ENCODE data around the gene OR6J1.
"Not testable (repeated sequence)": the region's sequence is repeated elsewhere in the genome, so short reads cannot be mapped to it uniquely, and the experiment has no call there.

Gene OR6J1

DNA sequence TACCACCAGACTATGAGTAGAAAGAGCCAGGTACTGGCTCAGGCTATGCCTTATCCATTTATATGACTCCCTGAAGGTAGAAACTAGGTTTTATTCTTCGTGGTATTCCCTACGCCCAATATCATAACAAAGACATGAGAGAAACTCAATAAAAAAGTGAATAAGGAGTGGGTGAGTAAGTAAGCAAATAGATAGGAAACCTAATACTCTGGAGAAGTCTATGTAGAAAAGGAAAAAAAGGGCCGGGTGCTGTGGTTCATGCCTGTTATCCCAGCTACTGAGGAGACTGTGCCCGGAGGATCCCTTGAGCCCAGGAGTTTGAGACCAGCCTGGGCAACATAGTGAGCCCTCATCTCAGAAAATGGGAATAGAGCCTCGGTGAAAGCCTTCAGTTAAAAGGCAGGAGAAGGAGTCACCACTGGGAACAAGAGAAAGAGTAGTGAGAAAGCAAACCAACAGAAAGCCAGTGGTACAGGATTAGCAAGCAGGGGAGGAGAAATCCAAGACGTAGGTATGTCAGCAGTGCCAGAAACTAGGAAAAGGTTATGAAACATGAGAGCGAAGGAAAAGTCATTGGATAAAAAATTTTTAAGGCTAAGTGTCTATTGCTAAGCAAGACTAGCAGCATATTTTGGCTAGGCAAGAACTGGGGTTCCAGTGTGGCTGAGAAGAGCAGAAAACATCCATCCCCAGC is 6.0 kb upstream of the OR6J1 start:
- no peak for DNase-seq

GRCh38 chr14:22648506-22648905 is 4.4 kb upstream of the OR6J1 start:
- no peak for DNase-seq

- DNase-seq, result no peak
Observed at GRCh38 chr14:22646570-22647254, 2.6 kb upstream of the OR6J1 start.

DNA sequence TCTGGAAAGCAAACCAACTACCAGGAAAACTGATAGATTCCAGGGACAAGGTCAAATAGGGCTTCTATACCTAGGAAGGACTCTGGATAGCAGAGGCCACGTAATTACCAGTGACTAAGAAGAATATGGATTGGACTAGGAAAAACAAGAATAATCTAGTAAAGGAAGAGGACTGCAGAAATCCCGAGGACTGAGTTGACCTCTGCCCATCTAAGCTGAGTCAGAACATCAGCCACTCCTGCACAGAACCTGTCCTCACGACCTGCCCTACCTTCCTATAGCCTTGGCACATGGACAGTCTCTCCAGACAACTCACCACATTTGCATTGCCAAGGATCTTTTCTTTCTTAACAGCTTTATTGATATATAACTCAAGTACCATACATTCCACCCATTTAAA is 2.3 kb downstream of the OR6J1 start:
- no peak for DNase-seq

DNA sequence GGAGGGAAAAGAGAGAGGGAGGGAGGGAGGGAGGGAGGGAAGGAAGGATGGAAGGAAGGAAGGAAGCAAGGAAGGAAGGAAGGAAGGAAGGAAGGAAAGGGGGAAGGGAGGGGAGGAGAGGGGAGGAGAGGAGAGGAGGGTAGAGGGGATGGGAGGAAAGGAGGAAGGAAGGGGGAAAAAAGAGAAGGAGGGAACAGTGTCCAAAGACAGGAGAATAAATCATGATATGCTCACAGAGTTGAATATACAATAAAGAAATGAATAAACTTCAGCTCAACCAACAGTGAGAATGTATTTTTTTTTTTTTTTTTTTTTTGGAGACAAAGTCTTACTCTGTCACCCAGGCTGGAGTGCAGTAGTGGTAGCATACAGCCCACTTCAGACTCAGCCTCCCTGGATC is 4.0 kb downstream of the OR6J1 start:
- DNase-seq, result no peak

- DNase-seq, result not testable (repeated sequence)
Observed at GRCh38 chr14:22635980-22636379, 8.2 kb downstream of the OR6J1 start.

- no peak for DNase-seq
Observed at GRCh38 chr14:22634233-22634900, 9.8 kb downstream of the OR6J1 start.

DNA sequence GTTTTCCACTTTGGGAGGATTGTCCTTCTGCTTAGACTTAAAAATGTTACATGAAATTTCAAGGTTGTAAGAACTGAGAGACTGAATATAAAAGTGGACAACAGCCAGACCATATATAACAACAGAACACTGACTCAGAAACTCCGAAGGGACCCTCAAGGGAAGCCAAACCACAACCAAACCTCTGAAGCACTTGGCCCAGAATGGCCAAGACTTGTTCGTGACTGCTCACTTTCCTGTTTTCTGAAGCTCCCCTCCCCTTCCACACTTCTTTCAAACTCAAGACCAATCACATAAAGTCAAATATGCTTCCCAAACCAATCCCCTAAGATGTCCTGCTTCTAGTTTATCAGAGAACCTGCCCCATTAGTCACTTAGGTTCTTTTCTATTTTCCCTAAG is 13.7 kb downstream of the OR6J1 start:
- no peak for DNase-seq

DNA sequence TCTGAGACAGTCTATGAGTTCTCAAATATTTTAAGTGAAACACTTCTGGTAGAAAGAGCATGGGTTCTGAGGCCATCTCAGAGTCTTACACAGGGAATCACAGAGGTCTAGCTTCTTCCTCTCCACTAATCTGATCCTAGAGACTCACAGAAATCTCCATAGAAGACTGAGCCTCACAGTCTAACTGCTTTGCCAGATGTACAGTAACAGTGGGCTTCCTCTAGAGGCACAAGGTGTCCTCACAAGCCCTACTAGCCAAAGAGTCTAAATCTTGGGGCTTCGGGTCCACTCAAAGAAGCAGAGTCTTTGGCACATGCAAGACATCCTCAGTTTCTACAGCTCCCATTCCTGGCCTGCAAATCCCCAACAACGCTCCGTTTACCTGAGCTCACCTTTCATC is 14.1 kb downstream of the OR6J1 start:
- DNase-seq, result no peak

DNA sequence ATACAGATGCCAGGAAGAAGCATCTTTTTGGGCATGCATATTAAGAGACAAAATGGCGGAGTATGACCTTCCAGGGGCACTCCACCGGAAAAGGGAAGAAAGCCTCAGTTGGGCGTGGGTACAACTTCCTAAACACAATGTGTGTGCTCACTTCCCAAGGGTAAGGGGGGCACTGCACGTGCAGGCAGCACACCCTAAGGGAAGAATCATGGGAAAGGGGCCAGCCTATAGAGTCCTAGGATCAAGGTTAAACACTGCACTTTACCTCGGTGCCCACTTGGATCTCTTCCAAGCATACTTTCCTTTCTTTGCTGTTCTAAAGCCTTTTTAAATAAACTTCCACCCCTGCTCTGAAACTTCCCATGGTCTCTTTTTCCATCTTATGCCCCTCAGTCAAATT is 14.8 kb downstream of the OR6J1 start:
- DNase-seq, result no peak

GRCh38 chr14:22627506-22628263 is 16.5 kb downstream of the OR6J1 start:
- DNase-seq, result no peak

GRCh38 chr14:22626590-22626989 is 17.6 kb downstream of the OR6J1 start:
- DNase-seq, result no peak

DNA sequence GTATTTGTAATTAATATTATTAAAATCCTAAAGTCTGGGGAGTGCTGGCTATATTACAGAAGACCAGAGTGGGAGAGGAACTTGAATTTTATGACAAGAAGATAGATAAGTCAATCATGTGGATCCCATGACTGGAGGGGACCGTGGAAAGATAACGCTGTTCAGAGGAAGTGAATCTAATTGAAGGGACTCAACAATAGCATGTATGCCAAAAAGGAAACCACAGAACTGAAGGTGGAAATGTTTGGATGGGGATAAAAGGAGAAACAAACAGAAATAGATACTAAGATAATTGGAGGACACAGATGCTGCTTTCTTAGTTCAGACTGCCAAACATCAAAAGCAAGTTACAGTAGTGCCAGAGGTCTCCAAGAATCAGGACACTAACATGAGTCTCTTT is 21.1 kb downstream of the OR6J1 start:
- DNase-seq, result no peak

DNA sequence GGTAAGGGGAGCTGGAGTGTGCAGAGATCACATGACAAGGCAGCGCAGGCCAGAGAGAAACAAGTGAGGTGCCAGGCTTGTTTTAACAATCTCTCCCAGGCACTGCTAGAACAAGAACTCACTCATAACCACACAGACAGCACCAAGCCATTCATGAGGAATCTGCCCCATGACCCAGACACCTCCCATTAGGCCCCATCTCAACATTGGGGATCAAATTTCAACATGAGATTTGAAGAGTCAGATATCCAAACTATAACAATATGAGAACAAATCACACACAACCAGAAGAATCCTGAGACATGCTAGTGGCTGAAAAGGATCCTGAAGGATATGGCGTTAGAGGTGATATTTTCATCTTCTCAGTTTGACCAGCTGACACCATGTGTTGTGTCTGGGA is 21.9 kb downstream of the OR6J1 start:
- no peak for DNase-seq

DNA sequence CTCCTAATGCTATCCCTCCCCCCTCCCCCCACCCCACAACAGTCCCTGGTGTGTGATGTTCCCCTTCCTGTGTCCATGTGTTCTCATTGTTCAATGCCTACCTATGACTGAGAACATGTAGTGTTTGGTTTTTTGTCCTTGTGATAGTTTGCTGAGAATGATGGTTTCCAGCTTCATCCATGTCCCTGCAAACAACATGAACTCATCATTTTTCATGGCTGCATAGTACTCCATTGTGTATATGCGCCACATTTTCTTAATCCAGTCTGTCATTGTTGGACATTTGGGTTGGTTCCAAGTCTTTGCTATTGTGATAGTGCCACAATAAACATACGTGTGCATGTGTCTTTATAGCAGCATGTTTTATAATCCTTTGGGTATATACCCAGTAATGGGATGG is 28.4 kb downstream of the OR6J1 start:
- not testable (repeated sequence) for DNase-seq

DNA sequence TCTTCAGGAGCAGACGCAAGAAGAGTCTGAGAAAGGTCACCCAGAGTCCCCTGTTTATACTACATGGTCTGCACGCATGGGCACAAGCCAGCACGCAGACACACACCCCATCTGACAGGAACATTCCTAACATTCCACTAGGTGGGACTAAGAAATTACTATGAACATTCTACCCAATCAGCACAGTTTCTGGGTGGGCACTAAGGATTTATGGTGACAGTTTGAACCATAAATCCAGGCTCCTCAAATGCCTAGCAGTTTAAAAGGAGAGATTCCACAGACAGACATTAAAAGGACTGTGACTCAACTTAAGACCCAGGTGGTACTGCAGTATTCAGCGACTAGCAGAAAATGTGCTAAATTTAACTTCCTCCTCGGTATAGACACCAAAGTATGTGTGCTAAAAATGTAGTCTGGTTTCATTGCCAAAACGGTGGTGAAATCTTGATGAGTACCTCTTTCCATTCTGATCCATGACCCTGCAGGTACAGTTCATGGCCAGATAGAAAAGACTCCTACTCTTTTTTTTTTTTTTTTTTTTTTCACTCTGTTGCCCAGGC is 29.8 kb downstream of the OR6J1 start:
- DNase-seq, result no peak

- DNase-seq, result no peak
Observed at GRCh38 chr14:22613736-22614239, 30.4 kb downstream of the OR6J1 start.

DNA sequence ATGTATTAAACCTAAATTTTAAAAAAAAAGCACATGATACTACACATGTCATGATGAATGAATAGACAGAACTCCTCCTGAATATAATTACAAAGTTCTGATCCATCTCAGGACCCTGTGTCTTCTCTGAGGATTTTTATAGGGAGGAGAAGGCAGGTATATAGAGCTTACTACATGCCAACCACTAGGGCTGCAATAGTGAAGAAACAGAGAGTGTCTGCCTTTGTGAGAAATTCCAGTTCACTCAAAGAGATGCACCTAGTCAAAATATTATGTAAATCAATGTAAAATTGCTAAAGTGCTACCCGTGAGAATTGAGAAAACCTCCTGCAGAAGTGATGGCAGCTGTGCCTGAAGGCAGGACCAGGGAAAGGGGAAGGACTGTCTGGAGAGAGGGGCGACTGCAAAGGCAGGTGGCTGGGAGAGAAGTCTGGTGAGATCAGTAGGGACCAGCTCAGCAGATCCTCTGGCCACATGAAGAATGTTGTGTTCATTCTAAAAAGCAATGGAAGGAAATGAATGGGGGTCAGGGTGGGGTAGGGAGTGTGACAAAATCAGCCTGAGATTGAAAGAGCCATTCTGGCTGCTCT is 31.0 kb downstream of the OR6J1 start:
- no peak for DNase-seq

DNA sequence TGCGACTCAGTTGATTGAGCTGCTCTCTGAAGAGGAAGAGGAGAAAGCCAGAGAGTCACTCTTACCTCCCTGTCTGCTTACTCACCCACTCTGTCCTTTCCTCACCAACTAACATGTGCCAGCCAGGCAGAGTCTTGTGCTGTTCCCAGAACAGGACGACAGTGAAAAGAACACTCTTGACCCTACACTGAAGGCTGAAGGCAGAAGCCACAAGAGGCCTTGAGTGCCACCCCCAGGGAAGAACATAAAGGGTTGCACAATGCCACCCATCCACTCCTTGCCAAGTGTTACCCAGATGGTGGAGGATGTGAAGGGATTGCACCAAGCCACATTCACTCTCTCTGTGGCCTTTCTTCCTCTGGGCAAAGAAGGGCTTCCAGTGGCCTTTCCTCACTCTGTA is 33.2 kb downstream of the OR6J1 start:
- no peak for DNase-seq

GRCh38 chr14:22607291-22607690 is 36.9 kb downstream of the OR6J1 start:
- DNase-seq, result no peak

DNA sequence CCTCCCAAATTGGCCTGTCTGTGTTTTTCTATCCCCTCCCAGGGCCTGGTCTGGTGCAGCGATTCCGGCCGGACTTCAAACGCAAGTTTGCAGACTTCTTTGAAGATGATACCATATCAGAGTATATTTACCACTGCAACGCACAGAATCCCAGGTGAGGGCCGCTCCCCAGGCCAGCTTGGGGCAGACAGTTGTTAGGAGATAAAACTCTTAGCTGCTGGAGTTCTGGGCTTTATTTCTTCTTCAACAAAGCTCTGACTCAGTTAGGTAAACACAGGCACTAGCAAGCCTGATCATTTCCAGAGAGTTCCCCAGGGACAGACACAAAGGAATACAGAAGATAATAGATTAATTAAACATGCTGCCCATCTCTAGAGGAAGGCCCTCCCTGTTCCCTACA is 37.8 kb downstream of the OR6J1 start:
- no peak for DNase-seq

DNA sequence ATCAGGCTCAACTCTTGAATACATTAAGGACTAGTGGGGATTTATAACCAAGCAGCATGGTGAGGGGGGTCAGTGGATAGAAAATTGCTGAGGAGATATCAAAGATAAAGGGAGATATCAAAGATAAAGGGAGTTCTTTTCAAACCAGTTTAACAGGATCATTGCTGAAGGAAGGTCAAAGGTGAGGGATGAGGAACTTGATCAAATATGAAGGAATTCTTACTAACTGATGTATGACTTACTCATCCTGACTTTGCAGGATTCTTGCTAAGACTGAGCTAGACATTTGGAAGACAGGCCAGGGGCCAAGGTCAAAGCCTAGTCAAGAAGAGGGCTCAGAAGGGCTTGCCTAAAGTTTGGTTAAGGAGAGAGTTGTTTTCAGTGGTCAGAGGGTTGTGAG is 41.3 kb downstream of the OR6J1 start:
- no peak for DNase-seq

GRCh38 chr14:22601996-22602395 is 42.2 kb downstream of the OR6J1 start:
- DNase-seq, result no peak
